Neuron (in vitro differentiated cells): ENCODE results near the gene MPPED1.

ENCODE experiments used
- H2AFZ ChIP-seq: one replicate; pipeline ENCODE4 v1.6.1; 2013; ENCODE audit warnings: low read depth, mild to moderate bottlenecking, inconsistent platforms, low read length, moderate library complexity
- H3K27me3 ChIP-seq: one replicate; pipeline ENCODE4 v1.6.1; 2013; ENCODE audit warnings: low read length; ENCODE audit not compliant: insufficient read depth
- H3K36me3 ChIP-seq: one replicate; pipeline ENCODE4 v1.6.1; 2013; ENCODE audit warnings: low read length; ENCODE audit not compliant: insufficient read depth
- H3K4me1 ChIP-seq: one replicate; pipeline ENCODE4 v1.6.1; 2013; ENCODE audit warnings: low read length; ENCODE audit not compliant: insufficient read depth
- H3K4me3 ChIP-seq: 2 replicates; pipeline ENCODE4 v1.5.1; 2013; ENCODE audit warnings: mild to moderate bottlenecking, low read length, moderate library complexity
- H3K9me3 ChIP-seq: one replicate; pipeline ENCODE4 v1.6.1; 2013; ENCODE audit warnings: low read length

MPPED1 gene

DNA sequence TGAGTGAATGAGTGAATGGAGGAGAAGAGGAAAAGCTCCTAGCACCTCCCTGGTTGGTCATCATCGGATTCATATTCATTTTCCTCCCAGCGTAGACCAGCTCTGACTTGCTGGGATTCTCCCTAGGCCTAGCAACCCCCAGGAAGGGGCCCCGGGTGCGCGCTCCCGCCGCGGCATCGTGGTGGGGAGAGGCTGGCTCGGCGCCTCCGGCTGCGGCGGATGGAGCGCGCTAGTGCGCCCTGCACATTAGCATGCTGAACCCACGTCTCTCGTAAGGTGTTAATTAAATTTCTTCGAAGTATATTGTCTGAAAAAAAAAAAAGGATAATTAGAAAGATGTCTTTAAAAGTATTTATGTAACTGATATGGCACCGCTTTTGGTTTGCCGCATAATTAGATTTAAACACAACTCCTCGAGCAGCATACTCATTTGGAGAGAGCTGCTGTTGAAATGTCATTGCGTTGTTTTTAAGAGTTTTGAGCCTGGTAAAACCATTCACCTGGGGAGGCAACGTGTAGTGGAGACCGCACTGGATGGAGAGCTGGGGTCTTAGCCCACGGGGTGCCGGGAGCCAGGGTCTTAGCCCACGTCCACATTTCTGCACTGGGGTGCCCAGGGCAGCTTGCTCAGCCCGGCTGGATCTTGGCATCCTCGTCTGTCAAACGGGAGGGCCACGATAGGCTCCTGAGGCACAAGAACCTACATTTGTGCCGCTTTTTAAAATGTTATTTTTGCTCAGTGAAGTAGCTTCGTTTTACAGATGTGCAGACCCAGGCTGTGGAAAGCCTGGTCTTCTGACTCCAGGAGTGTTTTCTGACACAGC, 21.8 kb downstream of the MPPED1 start:
- Histone ChIP-seq H3K36me3 (no peaks in the 10 kb centered on the region), H3K4me1 (no peaks in the 10 kb centered on the region), H2AFZ (no peak overlapping the region), H3K4me3 (no peak overlapping the region), H3K9me3 (no peaks in the 10 kb centered on the region), H3K27me3 (peaks cover 7% of the 10 kb centered on the region)

DNA sequence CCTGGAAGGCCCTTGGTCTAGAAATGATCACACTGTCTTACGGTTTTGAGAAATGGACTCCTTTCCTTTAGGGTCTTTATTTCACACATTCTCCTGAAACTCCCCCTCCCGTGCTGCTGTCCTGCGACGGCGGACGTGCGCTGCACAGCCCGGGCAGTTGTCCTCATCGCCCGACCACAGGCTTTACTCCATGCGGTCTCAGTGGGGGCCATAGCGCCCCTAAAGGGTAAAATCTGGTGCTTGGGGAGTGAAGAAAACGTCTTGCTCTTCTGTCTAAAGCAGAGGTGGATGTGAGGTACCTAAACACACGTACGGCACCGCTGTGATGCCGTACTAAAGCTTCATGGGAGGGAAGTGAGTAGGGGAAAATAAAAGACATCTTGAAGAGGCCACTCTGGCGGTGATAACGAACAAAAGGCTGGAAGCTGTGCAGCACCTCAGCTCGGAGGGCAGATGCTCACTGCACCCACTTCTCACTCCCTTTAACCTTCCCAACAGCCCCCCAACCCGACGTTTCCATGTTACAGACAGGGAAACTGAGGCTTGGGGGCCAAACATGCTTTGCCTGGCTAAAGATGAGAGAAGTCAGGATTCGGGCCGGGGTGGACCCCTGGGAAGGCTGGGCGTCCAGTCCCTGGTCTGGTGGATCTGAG, 22.6 kb downstream of the MPPED1 start:
- Histone ChIP-seq H2AFZ (no peak overlapping the region), H3K4me3 (no peak overlapping the region), H3K9me3 (no peaks in the 10 kb centered on the region), H3K4me1 (no peaks in the 10 kb centered on the region), H3K27me3 (peaks cover 7% of the 10 kb centered on the region), H3K36me3 (no peaks in the 10 kb centered on the region)

DNA sequence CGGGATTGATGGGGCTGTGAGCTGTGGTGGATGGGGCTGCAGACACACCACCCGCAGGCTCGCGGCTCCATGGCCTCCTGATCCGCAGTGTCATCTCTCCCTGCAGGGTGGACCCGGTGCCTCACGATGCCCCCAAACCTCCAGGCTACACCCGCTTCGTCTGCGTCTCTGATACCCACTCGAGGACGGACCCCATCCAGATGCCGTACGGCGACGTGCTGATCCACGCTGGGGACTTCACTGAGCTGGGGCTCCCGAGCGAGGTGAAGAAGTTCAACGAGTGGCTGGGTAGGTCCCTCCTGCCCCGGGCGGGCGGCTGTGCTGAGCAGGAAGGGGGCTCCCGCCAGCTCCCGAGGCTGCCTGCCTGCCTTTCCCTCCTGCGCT, 23.1 kb downstream of the MPPED1 start:
- Histone ChIP-seq H2AFZ (no peak overlapping the region), H3K36me3 (no peaks in the 10 kb centered on the region), H3K4me3 (no peak overlapping the region), H3K4me1 (no peaks in the 10 kb centered on the region), H3K9me3 (no peaks in the 10 kb centered on the region), H3K27me3 (peaks cover 7% of the 10 kb centered on the region)

DNA sequence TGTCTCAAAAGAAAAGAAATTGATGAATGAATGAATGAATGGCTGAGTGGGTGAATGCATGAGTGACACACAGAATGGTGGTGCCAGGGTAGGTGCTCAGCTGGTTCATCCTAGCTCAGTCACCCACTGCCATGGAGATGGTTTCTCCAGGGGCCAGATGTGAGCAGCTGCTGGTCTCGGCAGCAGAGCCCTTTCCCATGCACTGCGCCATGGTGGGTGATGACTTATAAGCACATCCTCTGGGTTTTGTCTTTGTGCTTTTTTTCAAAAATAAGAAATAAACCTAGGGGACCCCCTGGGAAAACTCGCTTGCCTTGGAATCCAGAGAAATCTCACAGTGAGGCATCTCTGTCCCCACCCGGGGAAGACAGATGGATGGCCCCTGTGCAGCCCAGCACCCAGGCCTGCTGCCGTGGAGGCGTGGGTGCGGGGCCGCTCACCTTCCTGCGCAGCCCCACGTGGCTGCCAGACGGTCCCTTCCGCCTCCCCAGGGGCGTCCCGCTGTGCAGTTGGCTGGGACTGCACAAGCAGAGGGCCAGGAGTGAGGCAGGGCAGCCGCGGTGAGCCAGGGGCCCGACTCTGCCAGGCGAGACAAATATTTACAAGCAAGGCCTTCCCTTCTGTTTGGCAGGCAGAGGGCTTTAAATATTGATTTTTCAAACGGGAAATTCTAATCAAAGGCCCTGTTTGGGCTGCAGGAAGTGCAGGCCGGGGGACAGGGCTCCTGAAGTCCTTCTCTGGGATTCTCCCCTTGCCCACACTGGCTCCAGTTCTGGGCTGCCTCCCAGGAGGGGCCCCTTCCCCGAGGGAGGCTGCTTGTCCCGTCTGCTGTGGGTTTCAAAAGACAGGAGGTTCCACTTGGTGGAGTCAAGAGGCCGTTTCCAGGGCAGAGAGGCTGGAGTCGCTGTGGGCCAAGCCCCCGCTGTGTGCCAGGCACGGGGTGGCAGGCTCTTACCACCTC, 24.3 kb downstream of the MPPED1 start:
- no peaks in the 10 kb centered on the region for H3K9me3 ChIP-seq
- H3K36me3 ChIP-seq = no peaks in the 10 kb centered on the region
- H3K4me3 ChIP-seq = no peak overlapping the region
- H2AFZ ChIP-seq = no peak overlapping the region
- no peaks in the 10 kb centered on the region for H3K4me1 ChIP-seq
- peaks cover 12% of the 10 kb centered on the region for H3K27me3 ChIP-seq

DNA sequence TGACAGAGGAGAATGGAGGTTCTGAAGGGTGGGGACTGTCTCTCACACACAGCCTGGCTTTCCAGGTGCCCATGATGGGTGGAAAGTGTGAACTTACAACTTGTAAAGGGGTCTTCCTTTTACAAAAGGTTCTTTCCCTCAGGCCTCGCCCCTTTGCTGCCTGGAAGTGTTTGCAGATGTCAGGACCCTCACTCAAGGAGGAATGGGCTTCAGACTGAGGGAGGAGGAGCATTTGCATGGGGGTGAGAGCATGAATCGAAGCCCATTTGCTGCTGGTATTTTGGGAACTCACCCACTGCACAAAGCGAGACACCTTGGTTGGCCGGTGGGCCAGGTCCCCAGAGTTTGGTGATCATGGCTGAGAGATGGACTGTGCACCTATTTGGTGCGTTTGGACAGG, 25.1 kb downstream of the MPPED1 start:
- no peaks in the 10 kb centered on the region for H3K4me1 ChIP-seq
- peaks cover 19% of the 10 kb centered on the region for H3K27me3 ChIP-seq
- H3K36me3 ChIP-seq = no peaks in the 10 kb centered on the region
- H3K9me3 ChIP-seq = no peaks in the 10 kb centered on the region
- no peak overlapping the region for H3K4me3 ChIP-seq
- H2AFZ ChIP-seq = no peak overlapping the region

DNA sequence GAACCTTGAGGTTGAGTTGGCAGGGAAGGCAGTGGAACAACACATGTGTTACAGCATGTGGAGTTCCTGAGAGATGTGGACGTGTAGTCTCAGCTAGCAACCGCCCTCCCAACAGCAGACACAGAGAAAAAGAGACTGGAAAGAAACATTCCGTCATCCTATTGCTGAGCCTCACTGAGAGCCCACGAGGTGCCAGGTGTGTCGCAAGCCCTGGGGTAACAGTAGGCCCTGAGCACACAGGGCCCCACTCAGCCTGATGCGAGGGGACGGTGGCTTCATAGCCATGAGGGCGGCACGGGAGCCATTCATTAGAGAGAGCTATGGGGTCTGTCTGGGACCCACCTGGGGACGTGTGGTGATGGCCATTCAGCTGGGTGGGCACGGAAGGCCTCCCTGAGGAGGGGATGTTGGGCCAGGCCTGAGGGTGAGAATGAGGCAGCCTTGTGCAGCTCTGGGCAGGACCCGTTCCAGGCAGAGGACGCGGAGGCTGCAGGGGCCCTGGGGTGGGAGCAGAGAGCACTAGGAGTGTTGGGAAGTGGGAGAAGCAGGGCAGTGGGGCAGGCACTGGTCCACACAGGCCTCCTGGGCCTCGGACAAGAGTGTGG, 26.2 kb downstream of the MPPED1 start:
- Histone ChIP-seq H3K4me1 (no peaks in the 10 kb centered on the region), H3K27me3 (peaks cover 29% of the 10 kb centered on the region), H3K4me3 (no peak overlapping the region), H3K9me3 (no peaks in the 10 kb centered on the region), H3K36me3 (no peaks in the 10 kb centered on the region), H2AFZ (no peak overlapping the region)

DNA sequence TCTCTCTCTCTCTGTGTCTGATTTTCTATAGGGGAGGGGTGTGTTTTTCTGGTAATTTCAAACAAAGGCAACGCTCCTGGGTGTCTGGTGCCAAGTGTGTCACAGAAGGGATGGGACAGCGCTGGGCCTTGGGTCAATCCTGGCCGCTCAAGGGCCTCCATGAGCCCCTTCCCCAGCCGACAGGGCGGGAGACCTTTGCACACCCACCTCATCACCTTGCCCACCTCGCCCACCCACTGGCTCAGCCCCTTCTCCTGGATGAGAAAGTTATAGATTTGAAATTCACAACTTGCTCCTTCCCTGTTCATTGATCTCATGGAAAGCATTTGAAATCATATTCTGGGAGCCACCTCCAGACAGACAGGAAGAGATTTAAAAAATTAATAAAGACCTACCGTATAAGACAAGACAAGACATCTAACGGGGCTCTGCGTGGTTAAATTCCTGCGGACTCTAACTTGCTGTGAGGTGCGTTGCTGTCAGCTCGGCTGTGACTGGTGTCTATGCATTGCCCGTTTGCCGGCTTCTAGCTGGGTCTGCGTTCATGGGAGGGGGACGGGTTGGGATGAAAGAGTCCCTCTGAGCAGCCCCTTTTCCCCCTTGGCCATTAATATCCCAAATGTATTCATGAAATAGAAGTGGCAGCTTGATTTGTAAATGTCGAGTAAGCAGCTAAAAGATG, 27.0 kb downstream of the MPPED1 start:
- Histone ChIP-seq H3K4me1 (no peaks in the 10 kb centered on the region), H3K9me3 (no peaks in the 10 kb centered on the region), H3K4me3 (no peak overlapping the region), H3K36me3 (no peaks in the 10 kb centered on the region), H2AFZ (no peak overlapping the region), H3K27me3 (peaks cover 33% of the 10 kb centered on the region)

DNA sequence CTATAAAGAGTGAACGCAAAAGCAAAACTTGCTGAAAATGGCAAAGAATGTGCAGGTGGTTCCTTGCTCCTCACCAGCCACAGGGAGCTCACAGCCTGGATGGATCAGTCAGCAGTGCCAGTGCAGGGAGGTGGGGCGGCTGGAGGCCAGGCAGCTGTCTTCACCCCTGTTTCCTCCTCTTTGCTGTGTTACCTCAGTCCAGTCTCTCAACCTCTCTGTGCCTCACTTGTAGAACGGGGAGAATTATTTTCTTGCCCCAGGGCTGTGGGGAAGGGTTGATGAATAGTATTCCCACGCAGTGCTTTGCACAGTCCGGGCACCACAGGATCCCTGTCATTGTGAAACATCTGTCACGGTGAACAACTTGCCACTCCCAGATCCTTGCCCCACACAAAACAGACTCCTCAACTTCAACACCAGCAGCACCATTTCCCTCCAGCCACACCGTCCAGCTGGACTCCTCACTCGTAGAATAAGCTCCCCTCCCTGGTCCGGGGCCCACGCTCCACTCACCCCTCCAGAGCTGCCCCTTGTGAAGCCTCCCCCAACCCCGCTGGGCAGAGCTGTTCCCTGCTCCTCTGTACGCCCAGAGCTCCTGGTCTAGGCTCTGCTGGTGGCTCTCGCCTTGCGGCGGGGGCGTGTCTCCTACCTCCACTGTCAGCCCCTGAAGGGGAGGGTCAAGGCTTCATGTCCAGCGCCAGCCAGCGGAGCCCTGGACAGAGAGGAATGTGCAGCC, 27.7 kb downstream of the MPPED1 start:
- Histone ChIP-seq H3K27me3 (peaks cover 33% of the 10 kb centered on the region), H3K4me3 (no peak overlapping the region), H3K4me1 (no peaks in the 10 kb centered on the region), H3K9me3 (no peaks in the 10 kb centered on the region), H2AFZ (no peak overlapping the region), H3K36me3 (no peaks in the 10 kb centered on the region)

DNA sequence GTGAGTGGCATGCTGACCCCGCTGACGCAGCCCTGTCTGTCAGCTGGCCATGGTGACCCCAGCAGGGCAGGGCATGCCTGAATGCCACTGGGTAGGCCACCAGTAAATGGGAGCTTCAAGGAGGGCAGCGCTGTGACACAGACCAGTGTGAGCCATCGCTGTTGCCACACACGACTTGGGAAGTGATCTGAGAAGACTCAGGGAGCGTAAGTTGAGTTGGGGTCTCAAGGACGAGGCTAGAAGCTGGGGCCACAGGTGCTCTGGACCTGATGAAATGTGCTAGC, 28.2 kb downstream of the MPPED1 start:
- H3K36me3 ChIP-seq = no peaks in the 10 kb centered on the region
- no peaks in the 10 kb centered on the region for H3K9me3 ChIP-seq
- no peak overlapping the region for H3K4me3 ChIP-seq
- H3K27me3 ChIP-seq = peaks cover 33% of the 10 kb centered on the region
- H2AFZ ChIP-seq = no peak overlapping the region
- no peaks in the 10 kb centered on the region for H3K4me1 ChIP-seq

DNA sequence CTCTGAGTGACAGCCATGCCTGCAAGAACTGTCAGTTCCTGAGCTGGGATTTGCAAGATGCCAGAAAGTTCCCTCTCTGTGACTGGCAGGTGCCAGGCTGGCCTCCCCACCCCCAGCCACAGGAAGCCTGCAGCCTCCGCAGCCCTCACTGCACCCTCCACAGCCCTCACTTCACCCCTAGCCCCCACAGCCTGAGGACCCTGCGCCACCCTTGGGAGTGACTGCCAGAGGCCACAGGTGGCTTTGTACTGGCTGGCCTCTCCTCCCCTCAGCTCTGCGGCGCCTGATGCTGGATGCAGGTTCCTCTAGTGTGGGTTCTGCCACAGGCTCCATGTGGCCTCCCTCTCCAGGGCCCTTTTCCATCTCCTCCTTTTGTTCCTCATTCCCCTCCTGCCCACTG, 28.7 kb downstream of the MPPED1 start:
- H3K36me3 ChIP-seq = no peaks in the 10 kb centered on the region
- no peak overlapping the region for H2AFZ ChIP-seq
- H3K9me3 ChIP-seq = no peaks in the 10 kb centered on the region
- no peak overlapping the region for H3K4me3 ChIP-seq
- H3K27me3 ChIP-seq = peaks cover 33% of the 10 kb centered on the region
- H3K4me1 ChIP-seq = no peaks in the 10 kb centered on the region

DNA sequence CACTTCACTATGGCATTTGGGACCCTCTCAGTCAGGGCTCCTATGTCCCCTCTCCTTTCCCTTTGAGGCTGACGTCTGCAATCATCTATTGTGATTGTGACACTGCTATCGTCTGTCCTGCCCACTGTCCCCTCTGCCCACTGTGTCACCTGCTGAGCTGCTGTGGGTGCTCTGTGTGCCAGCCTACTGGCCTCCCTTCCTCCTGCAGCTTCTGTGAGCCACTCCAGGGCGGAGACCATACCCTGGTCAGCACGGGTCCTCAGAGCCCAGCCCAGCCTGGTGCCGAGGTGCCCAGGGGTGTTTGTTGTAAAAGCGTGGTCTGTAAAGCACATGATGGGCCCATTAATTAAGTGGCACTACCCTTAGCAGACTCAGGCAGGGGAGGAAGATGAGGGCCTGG, 29.4 kb downstream of the MPPED1 start:
- no peaks in the 10 kb centered on the region for H3K9me3 ChIP-seq
- H3K27me3 ChIP-seq = peaks cover 33% of the 10 kb centered on the region
- no peaks in the 10 kb centered on the region for H3K36me3 ChIP-seq
- H3K4me1 ChIP-seq = no peaks in the 10 kb centered on the region
- no peak overlapping the region for H3K4me3 ChIP-seq
- no peak overlapping the region for H2AFZ ChIP-seq

DNA sequence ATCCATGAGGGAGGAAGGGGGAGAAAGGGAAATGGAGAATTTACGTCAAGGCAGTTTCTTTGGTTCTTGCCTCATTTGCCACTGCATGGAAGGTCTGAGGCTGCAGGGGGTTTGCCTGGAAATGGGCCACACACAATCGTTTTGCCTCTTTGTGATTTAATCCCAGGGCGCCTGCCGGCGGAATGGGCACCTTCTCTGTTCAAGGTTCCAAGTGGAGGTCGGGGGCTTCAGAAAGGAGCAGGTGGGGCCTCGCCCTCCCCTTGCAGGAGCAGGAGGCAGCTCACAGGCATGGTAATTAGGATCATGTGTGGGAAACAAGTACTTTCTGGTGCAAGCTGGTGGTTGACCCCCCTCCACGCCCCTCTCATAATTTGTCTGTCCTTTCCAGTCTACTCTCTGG, 29.9 kb downstream of the MPPED1 start:
- H3K9me3 ChIP-seq = no peaks in the 10 kb centered on the region
- no peaks in the 10 kb centered on the region for H3K36me3 ChIP-seq
- no peak overlapping the region for H3K4me3 ChIP-seq
- peaks cover 30% of the 10 kb centered on the region for H3K27me3 ChIP-seq
- H3K4me1 ChIP-seq = no peaks in the 10 kb centered on the region
- H2AFZ ChIP-seq = no peak overlapping the region
